DMS79 treated with DMSO at 0.1 percent for 48 hours (cell line): ENCODE results near the gene LSM7.
A peak's percentile ranks its signal among the peaks of the same experiment; 100 is the strongest.

ENCODE experiments used
- DNase-seq: peaks from one replicate; lab custom pipeline; 2025; lab: John Stamatoyannopoulos, UW

LSM7 gene

DNA sequence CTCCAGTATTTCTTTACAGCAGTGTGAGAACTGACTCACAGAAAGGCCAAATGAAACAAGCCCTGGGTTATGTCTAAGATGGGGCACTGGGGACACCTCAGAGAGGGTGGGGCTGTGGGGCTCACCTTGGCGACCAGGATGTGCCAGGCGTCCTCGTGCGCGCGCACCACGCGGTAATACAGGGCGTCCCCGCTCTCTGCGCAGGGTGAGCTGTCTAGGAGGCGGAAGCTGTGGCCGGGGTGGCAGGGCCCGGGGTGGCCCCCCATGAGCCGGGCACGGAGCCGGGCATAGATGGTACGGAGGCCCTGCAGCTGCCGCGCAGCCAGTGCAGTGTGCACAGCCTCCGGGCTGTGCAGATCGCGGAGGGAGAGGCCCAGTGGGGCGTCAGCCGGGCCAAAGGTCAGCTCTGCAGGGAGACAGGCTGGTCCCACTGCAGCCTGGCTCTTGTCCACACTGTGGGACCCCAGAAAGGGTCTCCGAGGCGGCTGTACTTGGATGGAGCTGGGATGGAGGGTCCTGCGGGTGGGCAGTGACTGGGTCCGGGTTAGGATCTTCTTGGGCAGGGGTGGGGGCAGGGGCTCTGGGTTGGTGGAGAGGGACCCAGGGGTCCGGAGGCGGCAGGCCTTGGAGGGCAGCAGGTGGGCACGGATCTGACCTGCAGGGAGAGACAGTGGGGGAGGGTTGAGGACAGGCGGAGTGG lies 49.8 kb downstream of the LSM7 start:
- DNase-seq, result no peak

GRCh38 chr19:2277138-2277537 lies 51.2 kb downstream of the LSM7 start:
- no peak for DNase-seq

DNA sequence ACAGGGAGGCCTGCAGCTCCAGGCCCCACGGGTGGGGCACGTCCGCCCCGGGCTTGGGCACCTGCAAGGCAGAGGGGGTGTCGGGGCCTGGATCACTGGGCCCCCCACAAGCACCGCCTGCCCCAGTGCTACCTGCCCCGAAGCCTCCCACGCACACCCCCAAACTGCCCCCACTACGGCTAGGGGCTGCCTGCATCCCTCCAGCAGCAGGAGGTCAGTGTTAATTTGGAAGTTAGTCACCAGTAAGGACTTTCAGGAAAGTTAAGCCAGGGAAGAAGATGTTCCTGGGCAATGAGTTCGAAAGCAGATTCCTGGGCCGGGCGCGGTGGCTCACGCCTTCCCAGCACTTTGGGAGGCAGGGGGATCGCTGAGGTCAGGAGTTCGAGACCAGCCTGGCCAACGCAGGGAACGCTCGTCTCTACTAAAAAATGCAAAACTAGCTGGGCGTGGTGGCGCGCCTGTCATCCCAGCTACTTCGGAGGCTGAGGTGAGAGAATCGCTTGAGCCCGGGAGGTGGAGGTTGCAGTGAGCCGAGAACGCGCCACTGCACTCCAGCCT lies 51.9 kb downstream of the LSM7 start:
- DNase-seq, result no peak

DNA sequence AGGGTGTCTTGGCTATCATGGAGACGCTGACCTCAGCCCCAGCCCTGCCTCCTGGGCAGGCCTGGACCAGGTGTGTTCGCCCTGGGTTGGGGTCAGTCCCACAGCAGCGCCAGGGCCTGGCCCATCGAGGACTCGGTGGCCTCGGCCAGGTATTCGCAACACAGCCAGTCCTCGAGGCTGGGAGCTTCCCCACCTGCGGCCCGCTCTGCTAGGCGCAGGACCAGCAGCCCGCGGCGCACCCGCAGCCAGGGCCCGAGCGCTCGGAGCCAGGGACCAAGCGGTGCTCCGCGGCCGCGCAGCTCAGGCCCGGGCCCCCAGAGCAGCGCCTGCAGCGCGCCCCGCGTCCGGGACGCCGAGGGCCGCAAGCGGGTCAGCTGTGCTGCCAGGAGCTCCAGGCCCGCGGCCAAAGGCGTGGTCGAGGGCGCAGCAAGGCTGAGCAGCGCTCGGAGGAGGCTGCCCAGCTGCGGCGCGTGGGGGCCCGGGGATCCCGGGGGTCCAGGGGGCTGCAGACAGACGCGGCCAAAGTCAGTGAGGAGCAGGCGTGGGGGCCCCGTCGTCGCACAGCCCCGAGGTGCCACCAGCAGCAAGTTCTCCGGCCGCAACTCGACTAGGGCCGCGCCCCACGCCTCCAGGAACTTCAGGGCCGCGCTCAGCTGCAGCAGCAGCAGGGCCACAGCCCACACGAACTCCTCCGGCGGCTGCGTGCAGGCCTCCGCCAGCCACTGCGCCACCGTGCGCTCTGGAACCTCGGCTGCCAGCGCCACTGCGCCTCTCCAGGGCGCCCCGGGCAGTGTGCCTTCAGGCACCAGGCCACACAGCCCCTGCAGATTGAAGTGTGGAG lies 52.6 kb downstream of the LSM7 start:
- no peak for DNase-seq

DNA sequence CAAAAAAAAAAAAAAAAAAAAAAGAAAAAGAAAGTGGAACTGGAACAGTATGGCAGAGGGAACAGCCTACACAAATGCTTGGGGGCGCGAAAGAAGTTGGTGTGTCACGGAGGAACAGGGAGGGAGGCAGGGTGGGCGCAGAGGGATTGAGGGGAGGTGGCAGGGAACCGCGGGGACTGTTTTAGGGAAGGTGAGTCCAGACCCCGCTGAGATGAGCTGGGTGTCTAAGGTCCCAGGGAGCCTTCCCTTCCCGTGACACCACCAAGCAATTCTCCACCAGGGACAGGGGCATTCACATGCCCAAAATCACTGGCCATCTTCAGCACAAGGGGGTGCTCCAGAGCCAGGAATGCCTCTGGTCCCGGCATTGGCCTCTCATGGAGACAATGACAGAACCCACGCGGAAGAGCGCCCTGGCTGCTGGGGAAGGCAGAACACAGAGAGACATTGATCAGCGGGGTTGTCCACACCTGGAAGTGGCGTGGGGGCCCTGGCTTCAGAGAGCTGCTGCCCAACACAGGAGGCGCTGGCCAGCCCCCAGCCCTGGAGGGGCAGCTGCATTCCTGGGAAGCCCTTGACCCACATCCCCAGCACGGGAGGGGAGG lies 53.4 kb downstream of the LSM7 start:
- DNase-seq, result peak; percentile 17

- DNase-seq, result no peak
Measured at GRCh38 chr19:2274185-2274711, 54.1 kb downstream of the LSM7 start.

DNA sequence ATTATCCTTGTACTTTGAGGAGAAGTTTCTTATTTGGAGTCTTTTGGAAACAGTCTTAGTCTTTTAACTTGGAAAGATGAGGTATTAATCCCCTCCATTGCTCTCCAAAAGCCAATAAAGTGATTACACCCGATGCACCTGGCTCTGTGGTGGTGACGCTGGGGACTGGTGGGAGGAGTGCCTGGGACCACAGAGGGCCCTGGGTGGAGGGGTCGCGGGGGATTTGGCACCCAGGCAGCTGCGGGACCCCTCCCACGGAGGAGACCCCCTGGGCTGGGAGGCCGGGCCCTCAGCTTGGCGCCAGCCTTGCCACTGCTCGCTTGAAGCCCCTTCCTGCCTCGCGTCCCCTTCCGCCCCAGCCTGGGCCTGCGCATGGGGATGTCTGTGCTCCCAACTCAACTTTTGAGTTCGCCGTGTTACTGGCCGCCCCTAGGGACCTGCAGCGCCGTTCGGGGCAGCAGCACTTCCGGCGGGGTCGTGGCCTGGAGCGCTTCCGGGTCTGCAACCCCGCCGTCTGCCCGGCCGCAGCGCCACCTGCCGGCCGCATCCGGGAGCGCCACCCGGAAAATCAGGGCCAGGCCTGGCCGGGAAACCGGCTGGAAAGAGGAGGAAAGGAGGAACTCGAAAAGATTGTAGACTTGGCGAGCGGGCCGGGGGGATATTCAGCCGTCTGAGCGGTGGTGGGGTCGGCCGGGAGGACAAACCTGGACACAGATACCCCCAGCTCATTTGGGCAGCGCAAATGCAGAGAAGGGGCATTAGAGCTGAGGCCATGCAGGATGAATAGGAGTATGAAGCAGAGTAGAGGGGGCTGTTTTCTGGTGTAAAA lies 54.8 kb downstream of the LSM7 start:
- no peak for DNase-seq
